Skeletal muscle satellite cell (primary cell): Measurements from ENCODE around the gene RRAGA. TPM values are rescaled to one million over a fixed set of nuclear protein-coding genes. Genes with fewer than 3 reads are reported as not detected.
A peak's percentile ranks its signal among the peaks of the same experiment; 100 is the strongest.
"Not testable (repeated sequence)": the region's sequence is repeated elsewhere in the genome, so short reads cannot be mapped to it uniquely, and the experiment has no call there.

ENCODE experiments used
- H3K27me3 ChIP-seq: 2 replicates; pipeline ENCODE4 v1.7.0; 2013; ENCODE audit warnings: low read length; ENCODE audit not compliant: control insufficient read depth, insufficient read depth
- H3K36me3 ChIP-seq: 2 replicates; pipeline ENCODE4 v1.7.0; 2013; ENCODE audit warnings: mild to moderate bottlenecking, control low read depth, low read length; ENCODE audit not compliant: insufficient read depth
- H3K4me1 ChIP-seq: 2 replicates; pipeline ENCODE4 v1.7.0; 2013; ENCODE audit warnings: low read length; ENCODE audit not compliant: control insufficient read depth, insufficient read depth
- H3K4me2 ChIP-seq: 2 replicates; pipeline ENCODE4 v1.7.0; 2013; ENCODE audit warnings: mild to moderate bottlenecking, low read length
- H3K4me3 ChIP-seq: 2 replicates; pipeline ENCODE4 v1.7.0; 2013; ENCODE audit warnings: low read length
- H3K9ac ChIP-seq: 2 replicates; pipeline ENCODE4 v1.7.0; 2013; ENCODE audit warnings: mild to moderate bottlenecking, low read depth, low read length, moderate library complexity
- H3K9me3 ChIP-seq: replicated peaks from 2 replicates; pipeline ENCODE4 v1.7.0; 2013; ENCODE audit warnings: mild to moderate bottlenecking, control low read depth, low read length
- small RNA-seq: library from RNA; depleted of rRNA; stranded (forward); fragments of <200 nt; gene quantifications from one replicate; pipeline ENCODE3, GENCODE V24; 2012

RRAGA gene

GRCh38 chr9:19097431-19097830, 48.2 kb downstream of the RRAGA start:
- Histone ChIP-seq H3K36me3 (peaks cover 20% of the 10 kb centered on the region), H3K4me1 (peaks cover 11% of the 10 kb centered on the region)
- not testable (repeated sequence) for H3K27me3 ChIP-seq, H3K4me3 ChIP-seq, H3K9me3 ChIP-seq, H3K4me2 ChIP-seq, H3K9ac ChIP-seq

Small RNA genes within 50 kb of the gene (small RNA-seq; reads per million reads assigned to genes)
- gene RF00019 (not detected), gene RNU6-264P (not detected), gene SCARNA8 (122 reads per million, percentile 97 among the genes with 10 or more reads in this experiment)
